NCI-H69 (cell line): ENCODE measurements around the gene SPDYE11.
"Not testable (repeated sequence)": the region's sequence is repeated elsewhere in the genome, so short reads cannot be mapped to it uniquely, and the experiment has no call there.

Source experiments
- DNase-seq: peaks from one replicate; lab custom pipeline; 2025; lab: John Stamatoyannopoulos, UW

SPDYE11 gene, protein sequence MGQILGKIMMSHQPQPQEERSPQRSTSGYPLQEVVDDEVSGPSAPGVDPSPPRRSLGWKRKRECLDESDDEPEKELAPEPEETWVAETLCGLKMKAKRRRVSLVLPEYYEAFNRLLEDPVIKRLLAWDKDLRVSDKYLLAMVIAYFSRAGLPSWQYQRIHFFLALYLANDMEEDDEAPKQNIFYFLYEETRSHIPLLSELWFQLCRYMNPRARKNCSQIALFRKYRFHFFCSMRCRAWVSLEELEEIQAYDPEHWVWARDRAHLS

GRCh38 chr7:73057811-73058210 lies at the start of gene SPDYE11:
Gene SPDYE11 (minus strand): TSS chr7:73057911. CDS start chr7:73056111, 1,800 bp downstream.
- DNase-seq: not testable (repeated sequence)

DNA sequence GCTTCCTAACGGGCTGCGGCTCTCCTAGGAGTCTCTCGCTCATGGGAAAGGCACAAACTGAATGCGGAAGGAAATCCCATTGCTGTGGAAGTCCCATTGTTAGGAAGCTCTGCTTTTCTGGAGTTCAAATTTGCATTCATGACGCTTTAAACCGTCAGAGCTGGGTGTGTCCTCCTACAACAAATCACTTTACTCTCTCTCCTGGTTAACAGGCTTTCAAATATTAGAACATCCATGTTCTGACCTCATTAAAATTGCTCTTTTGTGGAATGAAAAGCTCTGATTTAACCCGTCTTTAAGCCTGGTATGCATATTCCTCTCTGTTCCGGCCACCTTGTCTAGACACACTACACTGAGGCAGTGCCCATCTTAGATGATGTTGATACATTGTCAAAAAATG lies 28.2 kb upstream of the SPDYE11 start, which contains the start of gene SPDYE9:
Gene SPDYE9, minus strand, starts transcription at position 101 of the 400 bp plus-strand sequence. CDS start 1,800 bp downstream, outside the sequence.
- not testable (repeated sequence) for DNase-seq

- not testable (repeated sequence) for DNase-seq
Observed at GRCh38 chr7:73029666-73030065, 28.0 kb downstream of the SPDYE11 start, which contains the start of gene SPDYE8. Gene SPDYE8 (minus strand): TSS chr7:73029766. CDS start chr7:73027966, 1,800 bp downstream.

DNA sequence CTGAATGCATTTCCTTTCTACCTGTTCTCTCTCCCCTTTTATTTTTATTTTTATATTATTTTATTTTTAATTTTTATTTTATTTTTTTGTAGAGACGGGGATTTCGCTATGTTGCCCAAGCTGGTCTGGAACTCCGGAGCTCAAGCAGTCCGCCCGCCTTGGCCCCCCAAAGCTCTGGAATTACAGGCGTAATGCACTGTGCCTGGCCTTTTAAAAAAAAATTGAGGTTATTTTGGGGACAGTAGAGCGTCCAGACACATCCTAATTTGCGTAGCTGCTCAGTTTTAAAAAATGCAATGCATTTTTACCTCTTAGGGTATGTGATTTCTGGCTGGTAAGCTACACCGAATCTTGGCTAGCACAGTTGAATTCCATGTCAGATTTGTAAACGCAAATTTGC lies 51.2 kb downstream of the SPDYE11 start:
- not testable (repeated sequence) for DNase-seq

- not testable (repeated sequence) for DNase-seq
Observed at GRCh38 chr7:73005693-73006447, 51.8 kb downstream of the SPDYE11 start.

- not testable (repeated sequence) for DNase-seq
Observed at GRCh38 chr7:73005356-73005692, 52.4 kb downstream of the SPDYE11 start.

DNA sequence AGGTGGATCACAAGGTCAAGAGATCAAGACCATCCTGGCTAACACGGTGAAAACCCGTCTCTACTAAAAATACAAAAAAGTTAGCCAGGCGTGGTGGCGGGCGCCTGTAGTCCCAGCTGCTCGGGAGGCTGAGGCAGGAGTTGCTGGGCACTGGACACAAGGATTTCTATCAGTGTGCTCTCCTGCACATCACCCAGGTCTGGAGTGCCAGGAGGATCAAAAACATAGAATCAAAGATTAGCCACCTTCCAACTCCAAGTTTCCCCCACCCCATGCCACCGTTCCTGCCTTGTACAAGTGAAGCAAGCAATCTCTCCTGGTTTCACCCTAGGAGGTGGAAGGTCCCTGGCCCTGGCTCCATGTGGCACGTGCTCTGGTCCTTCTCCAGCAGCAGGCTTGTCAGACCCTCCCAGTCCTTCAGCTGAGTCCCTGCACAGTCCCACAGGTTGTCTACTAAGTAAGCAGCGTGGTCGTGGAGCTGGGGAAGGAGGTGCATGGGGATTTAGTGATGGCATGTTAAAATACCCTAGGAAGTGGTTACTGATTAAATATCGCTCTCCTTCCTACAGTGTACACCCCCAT lies 59.7 kb downstream of the SPDYE11 start:
- not testable (repeated sequence) for DNase-seq
